Panc1 (cell line): ENCODE measurements around the gene TRIM25. TPM values are rescaled to one million over a fixed set of nuclear protein-coding genes. Genes with fewer than 3 reads are reported as not detected.

Experiments used
- ATAC-seq: fragments of 200-7000 bp; cut with Tn5 transposase; 2 replicates; pipeline ENCODE4 v1.9.1; 2020; ENCODE audit warnings: mild to moderate bottlenecking, moderate library complexity
- BruUV-seq: library from RNA; stranded (reverse); fragments of 400-500 nt; replicated peaks from 2 replicates; lab custom pipeline; 2021; lab: Mats Ljungman, UMichigan
- CTCF ChIA-PET: fragments of 300-600 bp; sonication (Branson Sonifier 250); formaldehyde crosslinking; loops from one replicate; lab custom pipeline; 2022; ENCODE audit warnings: antibody characterized with exemption; lab: Charles Lee
- POLR2A ChIA-PET: fragments of 300-600 bp; sonication (Branson Sonifier 250); formaldehyde crosslinking; loops from one replicate; lab custom pipeline; 2022; ENCODE audit warnings: antibody characterized with exemption; lab: Charles Lee
- DNase-seq: peaks from one replicate; pipeline ENCODE4 v3.0.0-alpha.2; 2010; ENCODE audit warnings: low read depth, low spot score
- H3K27ac ChIP-seq: 2 replicates; pipeline ENCODE4 v1.5.1; 2011; ENCODE audit warnings: mild to moderate bottlenecking, low read length, inconsistent platforms
- H3K27me3 ChIP-seq: fragments of 200-500 bp; sonication (Bioruptor generic); 2 replicates; pipeline ENCODE4 v1.6.0; 2014; ENCODE audit warnings: low read length, inconsistent platforms; ENCODE audit not compliant: control insufficient read depth, insufficient read depth
- H3K36me3 ChIP-seq: fragments of 200-500 bp; sonication (Bioruptor generic); 2 replicates; pipeline ENCODE4 v1.5.1; 2014; ENCODE audit warnings: inconsistent platforms, mild to moderate bottlenecking, low read length, moderate library complexity; ENCODE audit not compliant: control insufficient read depth, insufficient read depth
- H3K4me1 ChIP-seq: 2 replicates; pipeline ENCODE4 v1.5.1; 2011; ENCODE audit warnings: inconsistent platforms, mild to moderate bottlenecking, low read length, moderate library complexity; ENCODE audit not compliant: control insufficient read depth, insufficient read depth
- H3K4me3 ChIP-seq, 2 experiments: 2 replicates each; pipeline ENCODE4 v1.5.1; 2011 to 2012; ENCODE audit warnings: low read depth in 2 of 2, low read length in 2 of 2, mild to moderate bottlenecking in 2 of 2, inconsistent platforms in 1 of 2, moderate library complexity in 1 of 2
- H3K9me3 ChIP-seq: fragments of 200-500 bp; sonication (Bioruptor generic); 2 replicates; pipeline ENCODE4 v1.5.1; 2014; ENCODE audit warnings: low read depth, mild to moderate bottlenecking, inconsistent platforms, low read length, moderate library complexity; ENCODE audit not compliant: control insufficient read depth, insufficient read depth
- CTCF ChIP-seq: fragments of 450-650 bp; IDR thresholded peaks from 2 replicates; pipeline ENCODE4 v1.5.1; 2017; ENCODE audit warnings: mild to moderate bottlenecking
- POLR2AphosphoS5 ChIP-seq: IDR thresholded peaks from 2 replicates; pipeline ENCODE4 v1.6.1; 2012; ENCODE audit warnings: mild to moderate bottlenecking, low read depth, low read length, moderate library complexity
- REST ChIP-seq, 2 experiments: IDR thresholded peaks; 2 replicates each; pipeline ENCODE4 v1.6.1; 2011 to 2012; ENCODE audit warnings: low read depth in 2 of 2, control low read depth in 1 of 2, low read length in 1 of 2, mild to moderate bottlenecking in 1 of 2, moderate library complexity in 1 of 2; ENCODE audit not compliant: insufficient read depth in 1 of 2
- SIN3A ChIP-seq: IDR thresholded peaks from 2 replicates; pipeline ENCODE4 v1.6.1; 2012; ENCODE audit warnings: low read depth, mild to moderate bottlenecking, low read length, moderate library complexity, borderline replicate concordance; ENCODE audit not compliant: insufficient read depth
- TCF7L2 ChIP-seq: IDR thresholded peaks from 2 replicates; pipeline ENCODE4 v1.6.1; 2011; ENCODE audit warnings: mild to moderate bottlenecking, low read depth, low read length, inconsistent platforms
- in situ Hi-C: cut with HindIII; loops from 2 replicates; pipeline ENCODE4 v1.10.0; 2016; ENCODE audit warnings: low sequenced_read_pairs, low pct_unique_long_range_greater_than_20kb
- intact Hi-C: fragments of 100-400 bp; cut with micrococcal nuclease; formaldehyde crosslinking; loops from one replicate; pipeline ENCODE4 v1.10.0; 2022; ENCODE audit not compliant: unreplicated experiment
- total RNA-seq: library from RNA; stranded (reverse); gene quantifications from one replicate; pipeline ENCODE4 v1.2.1, GENCODE V29; 2021; ENCODE audit not compliant: unreplicated experiment

The TRIM25 gene
- total RNA-seq, 1 experiment from 2014 or later: 73.2 TPM

GRCh38 chr17:56917559-56918296 lies 3.9 kb upstream of the TRIM25 start:
- in situ Hi-C loops: no loop called here
- Histone ChIP-seq H3K9me3 (peaks cover 11% of the 10 kb centered on the region; the same call in 1 of the 2 replicates), H3K4me1 (peaks cover 20% of the 10 kb centered on the region), H3K27me3 (no peaks in the 10 kb centered on the region), H3K4me3 (no peak overlapping the region), H3K27ac (peak overlapping the region; percentile 99; the same call in 1 of the 2 replicates), H3K36me3 (peaks cover 4% of the 10 kb centered on the region; the same call in 1 of the 2 replicates)
- DNase-seq: no peak
- TF ChIP-seq SIN3A: no peak
- TF ChIP-seq TCF7L2: no peak
- no peak for TF ChIP-seq CTCF
- no peak for ATAC-seq
- CTCF ChIA-PET: no interaction called here
- POLR2A ChIA-PET: no interaction called here
- intact Hi-C loops: no loop called here
- no TSS peak for BruUV-seq

GRCh38 chr17:56914581-56915273 lies 878 bp upstream of the TRIM25 start:
- BruUV-seq: no TSS peak
- TF ChIP-seq POLR2AphosphoS5 (peak; percentile 64; the same call in 1 of the 2 replicates), TCF7L2 (no peak)
- H3K4me1 ChIP-seq: peaks cover 30% of the 10 kb centered on the region
- peak overlapping the region; percentile 78 to 81 for H3K4me3 ChIP-seq
- H3K9me3 ChIP-seq: peaks cover 11% of the 10 kb centered on the region; the same call in 1 of the 2 replicates
- peak overlapping the region; percentile 99 for H3K27ac ChIP-seq
- CTCF ChIA-PET: interaction anchor here (1.5 kb wide), 1 partner anchor 95 kb away, joined by 3 read pairs; no protein-coding TSS in a partner anchor
- peak; percentile 55 for DNase-seq
- intact Hi-C loops (no loop called here), in situ Hi-C loops (no loop called here)
- POLR2A ChIA-PET: interaction anchor here (1.0 to 1.1 kb wide), 3 partner anchors 11 to 95 kb away, joined by 3 read pairs; no protein-coding TSS in a partner anchor
- H3K27me3 ChIP-seq: no peaks in the 10 kb centered on the region
- H3K36me3 ChIP-seq: peaks cover 4% of the 10 kb centered on the region; the same call in 1 of the 2 replicates
- ATAC-seq: no peak

GRCh38 chr17:56913353-56913866 lies 439 bp downstream of the TRIM25 start:
- H3K27me3 ChIP-seq: no peaks in the 10 kb centered on the region
- no peak for DNase-seq
- peak overlapping the region; percentile 99 for H3K27ac ChIP-seq
- TF ChIP-seq TCF7L2 (no peak), REST (IDR thresholded peaks at IDR 0.05; ENCODE audit: insufficient read depth in 1 of 2, low read depth in 2 of 2, low read length in 1 of 2) (no peak), POLR2AphosphoS5 (no peak), CTCF (no peak), SIN3A (no peak)
- H3K9me3 ChIP-seq: peaks cover 11% of the 10 kb centered on the region; the same call in 1 of the 2 replicates
- peak overlapping the region; percentile 78 to 81 for H3K4me3 ChIP-seq
- intact Hi-C loops: no loop called here
- POLR2A ChIA-PET: interaction anchor here (0.7 to 1.1 kb wide), 4 partner anchors 10 to 506 kb away, joined by 3 read pairs; no protein-coding TSS in a partner anchor
- CTCF ChIA-PET: interaction anchor here (0.6 to 1.5 kb wide), 2 partner anchors 94 to 684 kb away, joined by 3 to 6 read pairs; no protein-coding TSS in a partner anchor
- H3K4me1 ChIP-seq: peaks cover 30% of the 10 kb centered on the region
- in situ Hi-C loops: no loop called here
- peak; percentile 69 for ATAC-seq
- H3K36me3 ChIP-seq: peaks cover 4% of the 10 kb centered on the region; the same call in 1 of the 2 replicates
- BruUV-seq: no TSS peak
